H1 (cell line): ENCODE results near the gene GLYR1. TPM values are rescaled to one million over a fixed set of nuclear protein-coding genes. Genes with fewer than 3 reads are reported as not detected.

Source experiments
- CTCF ChIA-PET: fragments of 300-600 bp; sonication (Branson Sonifier 250); formaldehyde crosslinking; loops from one replicate; lab custom pipeline; 2021; ENCODE audit not compliant: partially characterized antibody; lab: Charles Lee
- POLR2A ChIA-PET: fragments of 300-600 bp; sonication (Branson Sonifier 250); formaldehyde crosslinking; loops from one replicate; lab custom pipeline; 2021; ENCODE audit warnings: inconsistent platforms; ENCODE audit not compliant: partially characterized antibody; lab: Charles Lee
- DNase-seq, 2 experiments: peaks; one replicate each; pipeline versions ENCODE4 v3.0.0 to v3.0.0-alpha.2; 2010 to 2022; ENCODE audit warnings: low spot score in 2 of 2, low read depth in 1 of 2, mixed read lengths in 1 of 2
- FAIRE-seq: peaks from 2 replicates; lab custom pipeline; 2011; peaks lifted over from hg19 to GRCh38; lab: Jason Lieb, UNC
- H2AFZ ChIP-seq: 2 replicates; pipeline ENCODE4 v1.8.1; 2012; ENCODE audit warnings: low read length, inconsistent platforms
- H2AK5ac ChIP-seq: 2 replicates; pipeline ENCODE4 v1.6.1; 2013; ENCODE audit warnings: low read depth, low read length
- H2BK120ac ChIP-seq: replicated peaks from 2 replicates; pipeline ENCODE3; 2013; ENCODE audit warnings: low read depth, low read length, inconsistent platforms
- H2BK12ac ChIP-seq: 2 replicates; pipeline ENCODE4 v1.6.1; 2013; ENCODE audit warnings: low read depth, low read length
- H2BK15ac ChIP-seq: 2 replicates; pipeline ENCODE4 v1.6.1; 2013; ENCODE audit warnings: low read length
- H2BK20ac ChIP-seq: 2 replicates; pipeline ENCODE4 v1.6.1; 2013; ENCODE audit warnings: low read length
- H2BK5ac ChIP-seq: 2 replicates; pipeline ENCODE4 v1.6.1; 2013; ENCODE audit warnings: low read depth, low read length
- H3K14ac ChIP-seq: 2 replicates; pipeline ENCODE4 v1.6.1; 2013; ENCODE audit warnings: inconsistent platforms; ENCODE audit not compliant: insufficient read length
- H3K18ac ChIP-seq: 2 replicates; pipeline ENCODE4 v1.6.1; 2013; ENCODE audit warnings: low read length; ENCODE audit errors: extremely low read depth
- H3K23ac ChIP-seq: 2 replicates; pipeline ENCODE4 v1.6.1; 2013; ENCODE audit warnings: inconsistent platforms; ENCODE audit not compliant: insufficient read length
- H3K23me2 ChIP-seq: 2 replicates; pipeline ENCODE4 v1.6.1; 2013; ENCODE audit warnings: low read depth, low read length
- H3K27ac ChIP-seq: 2 replicates; pipeline ENCODE4 v1.6.1; 2011; ENCODE audit warnings: low read depth, low read length, inconsistent platforms
- H3K27me3 ChIP-seq, 4 experiments: replicated peaks in 1 of 4; 1 replicate in 1 of 4; 2 replicates in 3 of 4; pipeline versions ENCODE4 v1.6.1 to v1.8.1; 2011 to 2013; ENCODE audit warnings: low read length in 3 of 4, mild to moderate bottlenecking in 3 of 4, inconsistent platforms in 2 of 4, mixed read lengths in 2 of 4, moderate library complexity in 1 of 4; ENCODE audit not compliant: control insufficient read depth in 3 of 4, insufficient read depth in 3 of 4; ENCODE audit errors: extremely low read depth in 1 of 4
- H3K36me3 ChIP-seq, 4 experiments: 2 replicates each; pipeline versions ENCODE4 v1.6.1 to v1.8.1; 2011 to 2013; ENCODE audit warnings: mild to moderate bottlenecking in 4 of 4, low read length in 3 of 4, moderate library complexity in 2 of 4, control low read depth in 1 of 4, inconsistent platforms in 1 of 4; ENCODE audit not compliant: insufficient read depth in 4 of 4, control insufficient read depth in 2 of 4
- H3K4ac ChIP-seq: replicated peaks from 2 replicates; pipeline ENCODE3; 2013; ENCODE audit warnings: low read length, low read depth, mixed read lengths, inconsistent platforms; ENCODE audit not compliant: insufficient read length
- H3K4me1 ChIP-seq, 4 experiments: replicated peaks in 1 of 4; 1 replicate in 1 of 4; 2 replicates in 3 of 4; pipeline versions ENCODE4 v1.6.1 to v1.8.1; 2011 to 2013; ENCODE audit warnings: low read length in 3 of 4, inconsistent platforms in 2 of 4, mixed read lengths in 1 of 4; ENCODE audit not compliant: insufficient read depth in 4 of 4, control insufficient read depth in 3 of 4
- H3K4me2 ChIP-seq, 2 experiments: 2 replicates each; pipeline versions ENCODE4 v1.6.1 to v1.8.1; 2011 to 2013; ENCODE audit warnings: low read depth in 2 of 2, low read length in 2 of 2, control low read depth in 1 of 2, inconsistent platforms in 1 of 2, mild to moderate bottlenecking in 1 of 2; ENCODE audit not compliant: insufficient read depth in 1 of 2
- H3K4me3 ChIP-seq, 4 experiments: fragments of 200-600, 300-600 bp in 1 of 4; sonication (generic), shearing (Covaris generic), sonication (Bioruptor Twin) in 1 of 4; 2 replicates each; pipeline versions ENCODE4 v1.5.1 to v1.8.1; 2011 to 2016; ENCODE audit warnings: low read length in 4 of 4, low read depth in 3 of 4, control low read depth in 2 of 4, inconsistent platforms in 2 of 4, mild to moderate bottlenecking in 2 of 4, mixed read lengths in 1 of 4, moderate library complexity in 1 of 4; ENCODE audit not compliant: insufficient read depth in 2 of 4; ENCODE audit errors: extremely low read depth in 1 of 4
- H3K56ac ChIP-seq: replicated peaks from 2 replicates; pipeline ENCODE3; 2013; ENCODE audit warnings: low read depth, mild to moderate bottlenecking, mixed read lengths, low read length, inconsistent platforms; ENCODE audit not compliant: insufficient read length
- H3K79me1 ChIP-seq: 2 replicates; pipeline ENCODE4 v1.6.1; 2013; ENCODE audit warnings: low read depth, low read length, control low read depth
- H3K79me2 ChIP-seq, 2 experiments: 2 replicates each; pipeline versions ENCODE4 v1.6.1 to v1.8.1; 2012 to 2013; ENCODE audit warnings: low read length in 2 of 2, mild to moderate bottlenecking in 2 of 2, inconsistent platforms in 1 of 2; ENCODE audit not compliant: insufficient read depth in 2 of 2, control insufficient read depth in 1 of 2
- H3K9ac ChIP-seq, 4 experiments: replicated peaks in 1 of 4; 1 replicate in 1 of 4; 2 replicates in 3 of 4; pipeline versions ENCODE4 v1.6.1 to v1.8.1; 2011 to 2013; ENCODE audit warnings: low read depth in 3 of 4, low read length in 3 of 4, control low read depth in 2 of 4, mild to moderate bottlenecking in 2 of 4, moderate library complexity in 2 of 4, inconsistent platforms in 1 of 4; ENCODE audit errors: extremely low read depth in 1 of 4
- H3K9me3 ChIP-seq, 2 experiments: 2 replicates each; pipeline versions ENCODE4 v1.6.1 to v1.8.1; 2012 to 2013; ENCODE audit warnings: mild to moderate bottlenecking in 2 of 2, moderate library complexity in 2 of 2, control low read depth in 1 of 2, inconsistent platforms in 1 of 2, low read depth in 1 of 2, low read length in 1 of 2, mixed read lengths in 1 of 2; ENCODE audit not compliant: insufficient read depth in 2 of 2
- H4K20me1 ChIP-seq, 2 experiments: replicated peaks in 1 of 2; 2 replicates each; pipeline versions ENCODE3 to v1.8.1; 2011 to 2013; ENCODE audit warnings: inconsistent platforms in 2 of 2, low read length in 2 of 2, mild to moderate bottlenecking in 1 of 2; ENCODE audit not compliant: insufficient read depth in 2 of 2, control insufficient read depth in 1 of 2
- H4K5ac ChIP-seq: 2 replicates; pipeline ENCODE4 v1.6.1; 2013; ENCODE audit warnings: low read length, low read depth, mixed read lengths, inconsistent platforms; ENCODE audit not compliant: insufficient read length
- H4K8ac ChIP-seq: 2 replicates; pipeline ENCODE4 v1.8.0; 2013; ENCODE audit warnings: mild to moderate bottlenecking, moderate library complexity, low read length, inconsistent platforms; ENCODE audit not compliant: insufficient read depth; ENCODE audit errors: extremely low read depth
- H4K91ac ChIP-seq: replicated peaks from 2 replicates; pipeline ENCODE3; 2013; ENCODE audit warnings: low read length, mixed read lengths, inconsistent platforms; ENCODE audit not compliant: insufficient read length
- CEBPB ChIP-seq: IDR thresholded peaks from 2 replicates; pipeline ENCODE4 v1.6.1; 2012; ENCODE audit warnings: low read depth, low read length
- CHD2 ChIP-seq: IDR thresholded peaks from 2 replicates; pipeline ENCODE4 v1.6.1; 2012; ENCODE audit warnings: low read length, improper control_type of control experiment
- CTBP2 ChIP-seq: IDR thresholded peaks from 2 replicates; pipeline ENCODE4 v1.7.0; 2011; ENCODE audit warnings: borderline replicate concordance, mild to moderate bottlenecking, moderate library complexity, mixed read lengths, low read length; ENCODE audit not compliant: insufficient read depth, insufficient read length
- E2F6 ChIP-seq: IDR thresholded peaks from 2 replicates; pipeline ENCODE4 v1.6.1; 2012; ENCODE audit warnings: inconsistent platforms
- EP300 ChIP-seq, 2 experiments: IDR thresholded peaks; 1 replicate in 1 of 2; 2 replicates in 1 of 2; pipeline ENCODE4 v1.6.1; 2011 to 2012; ENCODE audit warnings: low read depth in 2 of 2, low read length in 2 of 2, mild to moderate bottlenecking in 2 of 2, borderline replicate concordance in 1 of 2, inconsistent platforms in 1 of 2, moderate library complexity in 1 of 2
- GABPA ChIP-seq: IDR thresholded peaks from 2 replicates; pipeline ENCODE4 v1.6.1; 2011; ENCODE audit warnings: mild to moderate bottlenecking, low read length, moderate library complexity, borderline replicate concordance; ENCODE audit not compliant: insufficient read depth
- JUND ChIP-seq: IDR thresholded peaks from 2 replicates; pipeline ENCODE4 v1.6.1; 2011; ENCODE audit warnings: mild to moderate bottlenecking, improper control_type of control experiment, low read length
- KDM1A ChIP-seq: fragments of 200-600, 300-600 bp; sonication (generic); IDR thresholded peaks from 2 replicates; pipeline ENCODE4 v1.7.1; 2016; ENCODE audit warnings: mild to moderate bottlenecking, low read length, borderline replicate concordance
- MAFK ChIP-seq: IDR thresholded peaks from 2 replicates; pipeline ENCODE4 v1.6.1; 2012; ENCODE audit warnings: low read depth, mild to moderate bottlenecking, improper control_type of control experiment, low read length
- RAD21 ChIP-seq, 2 experiments: IDR thresholded peaks in 1 of 2; conservative IDR thresholded peaks in 1 of 2; 2 replicates each; pipeline ENCODE4 v1.6.1; 2011; ENCODE audit warnings: low read depth in 2 of 2, low read length in 2 of 2, improper control_type of control experiment in 1 of 2, inconsistent platforms in 1 of 2, mild to moderate bottlenecking in 1 of 2, moderate library complexity in 1 of 2
- RFX5 ChIP-seq: IDR thresholded peaks from 2 replicates; pipeline ENCODE4 v1.6.1; 2011; ENCODE audit warnings: low read depth, low read length, improper control_type of control experiment, borderline replicate concordance
- SP2 ChIP-seq: IDR thresholded peaks from 2 replicates; pipeline ENCODE4 v1.6.1; 2012; ENCODE audit warnings: mild to moderate bottlenecking, low read length, inconsistent platforms
- TAF1 ChIP-seq: IDR thresholded peaks from 2 replicates; pipeline ENCODE4 v1.6.1; 2011; ENCODE audit warnings: mild to moderate bottlenecking, low read depth, low read length
- WGBS, 2 experiments: shearing (Covaris generic) in 1 of 2; methylation state at CpG; one replicate each; pipeline versions ENCODE4 v1.1.6 to v1.1.7; 2013 to 2015; ENCODE audit warnings: low lambda C conversion rate in 2 of 2, mixed read lengths in 2 of 2, inconsistent platforms in 1 of 2, low coverage in 1 of 2, missing lambda C conversion rate in 1 of 2; ENCODE audit not compliant: insufficient replicate concordance in 2 of 2, insufficient coverage in 1 of 2, insufficient read length in 1 of 2; ENCODE audit errors: extremely low coverage in 1 of 2, missing lambda C conversion rate in 1 of 2; 5-methylcytosine and 5-hydroxymethylcytosine counted together
- polyA plus RNA-seq, 7 experiments: library from polyadenylated mRNA; depleted of rRNA in 3 of 7; stranded (reverse) in 5 of 7; unstranded in 2 of 7; fragments of >200 nt in 5 of 7; fragments of 200-250 nt in 2 of 7; gene quantifications; 1 replicate in 5 of 7; 2 replicates in 1 of 7; 4 replicates in 1 of 7; pipeline versions ENCODE4 v1.2.1 to v1.2.3, GENCODE V29; 2011 to 2013; ENCODE audit warnings: missing spikeins in 2 of 7, mixed read lengths in 2 of 7
- total RNA-seq: library from RNA; stranded (reverse); fragmentation: NEBNext Ultra II Directional; extraction: Animal tissue kit (Norgen Biotek cat#: 25700); gene quantifications from 2 replicates; pipeline ENCODE4 v1.2.1, GENCODE V29; 2021

The GLYR1 gene
- total and polyA plus RNA-seq, 2 of the 8 experiments (the other 6 are each of a cell fraction or from before 2014, with no cell fraction given): 50.2 to 115 TPM

- no peak overlapping the region for H2AK5ac ChIP-seq
- no peak overlapping the region for H3K23ac ChIP-seq
- H2BK12ac ChIP-seq: no peak overlapping the region
- no peak overlapping the region for H4K91ac ChIP-seq
- no peak overlapping the region for H2AFZ ChIP-seq
- H3K56ac ChIP-seq: no peak overlapping the region
- H3K14ac ChIP-seq: no peak overlapping the region
- H3K4ac ChIP-seq: no peak overlapping the region
- H2BK15ac ChIP-seq: no peak overlapping the region
- H2BK5ac ChIP-seq: no peak overlapping the region
- TF ChIP-seq RAD21 (IDR thresholded peaks at IDR 0.05 in 1 of 2, conservative IDR thresholded peaks at IDR 0.05 in 1 of 2; ENCODE audit: low read depth in 2 of 2, low read length in 2 of 2): no peak
- no peak for TF ChIP-seq SP2
- TF ChIP-seq GABPA: no peak
- no peak for TF ChIP-seq KDM1A
- no peak for TF ChIP-seq MAFK
- TF ChIP-seq CHD2: no peak
- no peak for TF ChIP-seq CEBPB
- TF ChIP-seq EP300 (IDR thresholded peaks at IDR 0.05; ENCODE audit: borderline replicate concordance in 1 of 2, low read depth in 2 of 2, low read length in 2 of 2): no peak
- TF ChIP-seq TAF1: no peak
- TF ChIP-seq E2F6: no peak
- TF ChIP-seq CTBP2: no peak
- TF ChIP-seq RFX5: no peak
- TF ChIP-seq JUND: no peak
- H2BK20ac ChIP-seq: no peak overlapping the region
- H3K18ac ChIP-seq: no peak overlapping the region
- no peak overlapping the region for H2BK120ac ChIP-seq
- no peaks in the 10 kb centered on the region for H3K27me3 ChIP-seq
- H4K20me1 ChIP-seq: peaks cover 2% of the 10 kb centered on the region in 2 experiments
- H3K23me2 ChIP-seq: no peaks in the 10 kb centered on the region
- DNase-seq (no peak), FAIRE-seq (no peak)
- POLR2A ChIA-PET: interaction anchor here (1.4 kb wide), 1 partner anchor 87 kb away, joined by 3 read pairs; the partner anchor contains the start of genes ANKS3 and DNAAF8
- no peaks in the 10 kb centered on the region for H3K4me1 ChIP-seq
- no peak overlapping the region for H4K8ac ChIP-seq
- H4K5ac ChIP-seq: no peak overlapping the region
- H3K4me2 ChIP-seq: no peak overlapping the region
- H3K9me3 ChIP-seq: no peaks in the 10 kb centered on the region
- no peak overlapping the region for H3K9ac ChIP-seq
- no peaks in the 10 kb centered on the region for H3K79me1 ChIP-seq
- no peak overlapping the region for H3K4me3 ChIP-seq
- peaks cover 8 to 57% (median 41%) of the 10 kb centered on the region in 4 experiments; a peak in 6 of 8 replicates for H3K36me3 ChIP-seq
- CTCF ChIA-PET: no interaction called here
- no peaks in the 10 kb centered on the region for H3K79me2 ChIP-seq
- H3K27ac ChIP-seq: no peak overlapping the region
- WGBS, 2 experiments: 94% methylated on average over 6 of the region's 6 CpGs; no CpG with 5 or more reads in 1 of the 2 experiments
These were observed 26.4 kb downstream of the GLYR1 start for GRCh38 chr16:4820652-4821051.
